ENCODE measurements around the gene TBX1. TPM values are rescaled to one million over a fixed set of nuclear protein-coding genes. Genes with fewer than 3 reads are reported as not detected.

TBX1 gene
- total and polyA plus RNA-seq, 2 of the 13 experiments (the other 11 are each of a cell fraction or from before 2014, with no cell fraction given), result not detected

GRCh38 chr22:19789828-19790227 lies 29.2 kb downstream of the TBX1 start:
- CTCF ChIA-PET (ENCODE audit: low intra/inter-chr PET ratio, low total read pairs), result no interaction called here
- H2AFZ ChIP-seq (ENCODE audit: low read length), result no peak overlapping the region
- no peaks in the 10 kb centered on the region for H3K79me2 ChIP-seq (ENCODE audit: insufficient read depth, low read length)
- in situ Hi-C loops (cut with HindIII; ENCODE audit: extremely low pct_ligation_motif_present, low pct_unique_long_range_greater_than_20kb), result no loop called here
- BruUV-seq (replicated peaks), result no TSS peak
- no peaks in the 10 kb centered on the region for H3K27me3 ChIP-seq (ENCODE audit: control insufficient read depth in 1 of 2, insufficient read depth in 2 of 2, low read length in 2 of 2)
- FAIRE-seq, result no peak
- H4K20me1 ChIP-seq (ENCODE audit: insufficient read depth, low read length), result no peaks in the 10 kb centered on the region
- no peak overlapping the region for H3K4me2 ChIP-seq (ENCODE audit: low read depth, low read length)
- ATAC-seq, result no peak
- DNase-seq (ENCODE audit: low spot score), result no peak
- no peak overlapping the region for H3K9ac ChIP-seq (ENCODE audit: insufficient read depth, low read depth, low read length)
- intact Hi-C loops (cut with micrococcal nuclease; ENCODE audit: unreplicated experiment), result no loop called here
- no peak overlapping the region for H3K27ac ChIP-seq (ENCODE audit: extremely low read length, insufficient read depth, low read length)
- no peaks in the 10 kb centered on the region for H3K9me3 ChIP-seq (ENCODE audit: low read length)
- POLR2A ChIA-PET, result no interaction called here
- peaks cover 20% of the 10 kb centered on the region for H3K4me1 ChIP-seq (ENCODE audit: insufficient read depth, low read length)
- no peak overlapping the region for H3K4me3 ChIP-seq (replicated peaks in 1 of 3; ENCODE audit: insufficient read depth in 1 of 3, low read depth in 2 of 3, low read length in 3 of 3)
- WGBS (ENCODE audit: low lambda C conversion rate), result 91% methylated on average over 6 of the region's 6 CpGs
- H3K36me3 ChIP-seq (replicated peaks in 1 of 2; ENCODE audit: control insufficient read depth in 1 of 2, insufficient read depth in 2 of 2, low read length in 2 of 2), result no peaks in the 10 kb centered on the region
- TF ChIP-seq TFAP4 (IDR thresholded peaks at IDR 0.05; ENCODE audit: borderline replicate concordance, low read depth) (no peak), CCAR2 (optimal IDR thresholded peaks at IDR 0.05; ENCODE audit: low read depth, low read length) (no peak), GPN1 (CRISPR knock-in tag; IDR thresholded peaks at IDR 0.05; ENCODE audit: borderline replicate concordance) (no peak), PHF20 (CRISPR knock-in tag; IDR thresholded peaks at IDR 0.05) (no peak), CENPX (CRISPR knock-in tag; IDR thresholded peaks at IDR 0.05) (no peak), KLF16 (CRISPR knock-in tag; IDR thresholded peaks at IDR 0.05) (no peak), CBX2 (IDR thresholded peaks at IDR 0.05; ENCODE audit: low read depth, low read length) (no peak), CBX2 (CRISPR knock-in tag; IDR thresholded peaks at IDR 0.05; ENCODE audit: low read depth) (no peak), HIVEP1 (CRISPR knock-in tag; IDR thresholded peaks at IDR 0.05) (no peak), ASH2L (IDR thresholded peaks at IDR 0.05; ENCODE audit: insufficient read length, low read depth, low read length) (no peak), ZNF441 (CRISPR knock-in tag; IDR thresholded peaks at IDR 0.05; ENCODE audit: borderline replicate concordance) (no peak), CERS6 (CRISPR knock-in tag; IDR thresholded peaks at IDR 0.05) (no peak)
